Endothelial cell of umbilical vein (primary cell): ENCODE results near the gene MYO19. TPM values are rescaled to one million over a fixed set of nuclear protein-coding genes. Genes with fewer than 3 reads are reported as not detected.

Source experiments
- BruUV-seq: library from RNA; stranded (reverse); fragments of 400-500 nt; replicated peaks from 2 replicates; lab custom pipeline; 2021; lab: Mats Ljungman, UMichigan
- CTCF ChIA-PET: fragments of 300-600, 350-600 bp; sonication (Branson Sonifier 250); formaldehyde crosslinking; loops from one replicate; lab custom pipeline; 2021; ENCODE audit warnings: antibody characterized with exemption, inconsistent platforms; lab: Charles Lee
- POLR2A ChIA-PET: fragments of 300-600, 350-600 bp; sonication (Branson Sonifier 250); formaldehyde crosslinking; loops from one replicate; lab custom pipeline; 2021; ENCODE audit warnings: antibody characterized with exemption, inconsistent platforms; lab: Charles Lee
- DNase-seq: peaks from one replicate; pipeline ENCODE4 v3.0.0-alpha.2; 2011; ENCODE audit warnings: low read depth, low spot score
- FAIRE-seq: peaks from 2 replicates; lab custom pipeline; 2011; peaks lifted over from hg19 to GRCh38; lab: Jason Lieb, UNC
- H2AFZ ChIP-seq: 2 replicates; pipeline ENCODE4 v1.6.0; 2012; ENCODE audit warnings: low read depth, low read length, control low read depth, inconsistent platforms
- H3K27ac ChIP-seq: 2 replicates; pipeline ENCODE4 v1.5.1; 2011; ENCODE audit warnings: low read depth, mild to moderate bottlenecking, control low read depth, low read length, moderate library complexity; ENCODE audit not compliant: insufficient read depth
- H3K27me3 ChIP-seq, 2 experiments: 2 replicates each; pipeline versions ENCODE4 v1.6.0 to v1.6.1; 2011; ENCODE audit warnings: low read length in 2 of 2, mixed read lengths in 1 of 2; ENCODE audit not compliant: control insufficient read depth in 2 of 2, insufficient read depth in 2 of 2
- H3K36me3 ChIP-seq, 2 experiments: 2 replicates in 1 of 2; 3 replicates in 1 of 2; pipeline ENCODE4 v1.5.1; 2011; ENCODE audit warnings: low read length in 2 of 2, mild to moderate bottlenecking in 1 of 2, moderate library complexity in 1 of 2; ENCODE audit not compliant: control insufficient read depth in 2 of 2, insufficient read depth in 2 of 2; ENCODE audit errors: extremely low read depth in 1 of 2
- H3K4me1 ChIP-seq: 3 replicates; pipeline ENCODE4 v1.5.1; 2011; ENCODE audit warnings: mild to moderate bottlenecking, low read length; ENCODE audit not compliant: control insufficient read depth, insufficient read depth; ENCODE audit errors: extremely low read depth
- H3K4me2 ChIP-seq: 2 replicates; pipeline ENCODE4 v1.6.1; 2011; ENCODE audit warnings: low read length, control low read depth, mixed read lengths; ENCODE audit not compliant: insufficient read depth
- H3K4me3 ChIP-seq, 3 experiments: fragments of 200-600 bp in 1 of 3; sonication (generic), shearing (Covaris generic) in 1 of 3; replicated peaks in 1 of 3; 2 replicates each; pipeline ENCODE4 v1.5.1; 2011 to 2016; ENCODE audit warnings: control low read depth in 3 of 3, low read length in 3 of 3, mild to moderate bottlenecking in 2 of 3, inconsistent platforms in 1 of 3, low read depth in 1 of 3, moderate library complexity in 1 of 3; ENCODE audit not compliant: insufficient read depth in 1 of 3
- H3K79me2 ChIP-seq: 2 replicates; pipeline ENCODE4 v1.6.0; 2012; ENCODE audit warnings: low read length, inconsistent platforms; ENCODE audit not compliant: control insufficient read depth, insufficient read depth
- H3K9ac ChIP-seq: replicated peaks from 2 replicates; pipeline ENCODE3; 2011; ENCODE audit warnings: low read length, control low read depth; ENCODE audit not compliant: insufficient read depth; ENCODE audit errors: extremely low read depth
- H3K9me1 ChIP-seq: replicated peaks from 3 replicates; pipeline ENCODE4 v1.6.0; 2011; ENCODE audit warnings: mild to moderate bottlenecking, low read length; ENCODE audit not compliant: control insufficient read depth, insufficient read depth; ENCODE audit errors: extremely low read depth
- H3K9me3 ChIP-seq: replicated peaks from 2 replicates; pipeline ENCODE4 v1.5.1; 2012; ENCODE audit warnings: low read length, inconsistent platforms; ENCODE audit not compliant: control insufficient read depth, insufficient read depth
- H4K20me1 ChIP-seq: replicated peaks from 2 replicates; pipeline ENCODE3; 2011; ENCODE audit warnings: mild to moderate bottlenecking, low read length; ENCODE audit not compliant: control insufficient read depth, insufficient read depth; ENCODE audit errors: extremely low read depth
- CTCF ChIP-seq, 2 donors: IDR thresholded peaks; 1 replicate in 1 of 2; 2 replicates in 1 of 2; pipeline ENCODE4 v1.5.1; 2011; ENCODE audit warnings: low read length in 2 of 2, mild to moderate bottlenecking in 2 of 2, moderate library complexity in 2 of 2, control low read depth in 1 of 2, inconsistent platforms in 1 of 2, low read depth in 1 of 2; ENCODE audit not compliant: insufficient read depth in 1 of 2; ENCODE audit errors: extremely low read depth in 1 of 2
- EZH2 ChIP-seq: IDR thresholded peaks from 2 replicates; pipeline ENCODE4 v1.6.1; 2012; ENCODE audit warnings: borderline replicate concordance, low read depth, mild to moderate bottlenecking, moderate library complexity, low read length, inconsistent platforms; ENCODE audit not compliant: severe bottlenecking
- FOS ChIP-seq: IDR thresholded peaks from 2 replicates; pipeline ENCODE4 v1.6.1; 2011; ENCODE audit warnings: mild to moderate bottlenecking, low read length, moderate library complexity, borderline replicate concordance; ENCODE audit not compliant: insufficient read depth
- GATA2 ChIP-seq: IDR thresholded peaks from 2 replicates; pipeline ENCODE4 v1.7.0; 2011; ENCODE audit warnings: low read depth, mild to moderate bottlenecking, moderate library complexity, mixed read lengths, low read length; ENCODE audit not compliant: insufficient read length, insufficient read depth
- JUN ChIP-seq: IDR thresholded peaks from 2 replicates; pipeline ENCODE4 v1.6.1; 2011; ENCODE audit warnings: borderline replicate concordance, low read depth; ENCODE audit not compliant: insufficient read length, insufficient read depth
- MAX ChIP-seq: IDR thresholded peaks from 2 replicates; pipeline ENCODE4 v1.6.1; 2011; ENCODE audit not compliant: insufficient read depth, insufficient read length
- MYC ChIP-seq: IDR thresholded peaks from one replicate; pipeline ENCODE4 v1.6.1; 2011; ENCODE audit warnings: mild to moderate bottlenecking, low read depth, low read length
- POLR2A ChIP-seq: IDR thresholded peaks from 2 replicates; pipeline ENCODE4 v1.6.1; 2012; ENCODE audit warnings: low read depth, mild to moderate bottlenecking, control low read depth, low read length
- POLR2AphosphoS5 ChIP-seq: IDR thresholded peaks from 2 replicates; pipeline ENCODE4 v1.6.1; 2012; ENCODE audit warnings: low read depth, mild to moderate bottlenecking, control low read depth, low read length, moderate library complexity; ENCODE audit not compliant: insufficient read depth
- dilution Hi-C: fragments of 300-500 bp; cut with MboI; formaldehyde crosslinking; loops from one replicate; pipeline ENCODE4 v1.15.0; 2019; ENCODE audit warnings: low sequenced_read_pairs; ENCODE audit not compliant: extremely low pct_ligation_motif_present
- intact Hi-C: fragments of 100-400 bp; cut with micrococcal nuclease; formaldehyde crosslinking; loops from one replicate; pipeline ENCODE4 v1.10.0; 2022
- polyA plus RNA-seq, 4 experiments: library from polyadenylated mRNA; depleted of rRNA in 3 of 4; stranded (reverse) in 3 of 4; unstranded in 1 of 4; fragments of >200 nt; gene quantifications; 2 replicates each; pipeline versions ENCODE4 v1.2.1 to v1.2.3, GENCODE V29; 2011 to 2012; ENCODE audit warnings: missing spikeins in 1 of 4
- total RNA-seq: library from RNA; stranded (reverse); gene quantifications from 2 replicates; pipeline ENCODE4 v1.2.3, GENCODE V29; 2021

MYO19 gene
- total and polyA plus RNA-seq, 2 donors (not counting 3 experiments of a cell fraction or from before 2014, with no cell fraction given) = 75.4 to 95.7 TPM

- Histone ChIP-seq H3K9ac (no peak overlapping the region), H4K20me1 (no peaks in the 10 kb centered on the region), H3K27me3 (no peaks in the 10 kb centered on the region), H3K9me1 (no peaks in the 10 kb centered on the region), H3K4me2 (no peak overlapping the region), H3K79me2 (no peaks in the 10 kb centered on the region), H3K36me3 (peaks cover under 1 to 15% of the 10 kb centered on the region in 2 experiments), H3K27ac (no peak overlapping the region), H3K4me1 (peaks cover 3% of the 10 kb centered on the region), H2AFZ (no peak overlapping the region), H3K4me3 (no peak overlapping the region), H3K9me3 (no peaks in the 10 kb centered on the region)
- intact Hi-C loops = no loop called here
- no TSS peak for BruUV-seq
- FAIRE-seq (no peak), DNase-seq (no peak)
- dilution Hi-C loops = no loop called here
- TF ChIP-seq GATA2 (no peak), POLR2A (no peak), JUN (no peak), MAX (no peak), FOS (no peak), EZH2 (no peak)
- POLR2A ChIA-PET = no interaction called here
- CTCF ChIA-PET = no interaction called here
Observed at GRCh38 chr17:36511216-36511615, 23.5 kb downstream of the MYO19 start.

- dilution Hi-C loops (no loop called here), intact Hi-C loops (no loop called here)
- no peak for FAIRE-seq
- ChIA-PET POLR2A (no interaction called here), CTCF (no interaction called here)
- H2AFZ ChIP-seq = no peak overlapping the region
- H3K36me3 ChIP-seq = peaks cover 6 to 15% of the 10 kb centered on the region in 2 experiments
- TF ChIP-seq CTCF (IDR thresholded peaks at IDR 0.05; ENCODE audit: extremely low read depth in 1 of 2, insufficient read depth in 1 of 2, low read depth in 1 of 2, low read length in 2 of 2) (no peak), MAX (no peak), POLR2A (no peak), GATA2 (no peak), EZH2 (no peak), JUN (no peak), POLR2AphosphoS5 (no peak), FOS (no peak), MYC (no peak)
- no peak overlapping the region for H3K4me3 ChIP-seq
- no peaks in the 10 kb centered on the region for H3K27me3 ChIP-seq
- H3K9me3 ChIP-seq = no peaks in the 10 kb centered on the region
- BruUV-seq = no TSS peak
- H4K20me1 ChIP-seq = no peaks in the 10 kb centered on the region
- no peaks in the 10 kb centered on the region for H3K79me2 ChIP-seq
- DNase-seq = no peak
- H3K4me1 ChIP-seq = peaks cover 3% of the 10 kb centered on the region
- H3K27ac ChIP-seq = no peak overlapping the region
- no peak overlapping the region for H3K4me2 ChIP-seq
- no peaks in the 10 kb centered on the region for H3K9me1 ChIP-seq
- H3K9ac ChIP-seq = no peak overlapping the region
Observed at GRCh38 chr17:36510636-36511035, 24.0 kb downstream of the MYO19 start.
